Measurements from ENCODE around the gene PARP1.

PARP1 gene

DNA sequence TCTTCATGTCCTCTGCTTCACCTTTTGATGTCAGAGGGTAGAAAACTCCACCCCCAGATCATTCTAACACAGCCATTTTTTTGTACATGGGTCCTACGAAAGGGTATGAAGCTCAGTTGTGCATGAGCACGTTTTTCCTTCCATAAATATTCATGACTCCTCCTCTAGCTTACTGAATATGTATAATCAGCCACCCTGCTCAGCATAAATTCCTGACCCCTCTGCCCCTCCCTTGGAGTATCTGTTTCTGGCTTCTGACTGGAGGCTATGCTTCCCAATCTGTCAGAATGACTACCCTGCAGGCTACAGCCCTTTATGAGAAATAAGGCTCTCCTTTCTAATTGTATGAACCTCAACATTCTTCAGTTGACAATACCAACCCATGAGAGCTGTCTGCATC is 42.8 kb upstream of the PARP1 start:
- TF ChIP-seq, protein P1, sequence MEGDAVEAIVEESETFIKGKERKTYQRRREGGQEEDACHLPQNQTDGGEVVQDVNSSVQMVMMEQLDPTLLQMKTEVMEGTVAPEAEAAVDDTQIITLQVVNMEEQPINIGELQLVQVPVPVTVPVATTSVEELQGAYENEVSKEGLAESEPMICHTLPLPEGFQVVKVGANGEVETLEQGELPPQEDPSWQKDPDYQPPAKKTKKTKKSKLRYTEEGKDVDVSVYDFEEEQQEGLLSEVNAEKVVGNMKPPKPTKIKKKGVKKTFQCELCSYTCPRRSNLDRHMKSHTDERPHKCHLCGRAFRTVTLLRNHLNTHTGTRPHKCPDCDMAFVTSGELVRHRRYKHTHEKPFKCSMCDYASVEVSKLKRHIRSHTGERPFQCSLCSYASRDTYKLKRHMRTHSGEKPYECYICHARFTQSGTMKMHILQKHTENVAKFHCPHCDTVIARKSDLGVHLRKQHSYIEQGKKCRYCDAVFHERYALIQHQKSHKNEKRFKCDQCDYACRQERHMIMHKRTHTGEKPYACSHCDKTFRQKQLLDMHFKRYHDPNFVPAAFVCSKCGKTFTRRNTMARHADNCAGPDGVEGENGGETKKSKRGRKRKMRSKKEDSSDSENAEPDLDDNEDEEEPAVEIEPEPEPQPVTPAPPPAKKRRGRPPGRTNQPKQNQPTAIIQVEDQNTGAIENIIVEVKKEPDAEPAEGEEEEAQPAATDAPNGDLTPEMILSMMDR (IDR thresholded peaks at IDR 0.05): no peak
- no peaks in the 10 kb centered on the region for H3K4me1 ChIP-seq (ENCODE audit: control insufficient read depth in 1 of 2, insufficient read depth in 1 of 2, low read depth in 1 of 2, low read length in 1 of 2)
- H3K27ac ChIP-seq: no peak overlapping the region

DNA sequence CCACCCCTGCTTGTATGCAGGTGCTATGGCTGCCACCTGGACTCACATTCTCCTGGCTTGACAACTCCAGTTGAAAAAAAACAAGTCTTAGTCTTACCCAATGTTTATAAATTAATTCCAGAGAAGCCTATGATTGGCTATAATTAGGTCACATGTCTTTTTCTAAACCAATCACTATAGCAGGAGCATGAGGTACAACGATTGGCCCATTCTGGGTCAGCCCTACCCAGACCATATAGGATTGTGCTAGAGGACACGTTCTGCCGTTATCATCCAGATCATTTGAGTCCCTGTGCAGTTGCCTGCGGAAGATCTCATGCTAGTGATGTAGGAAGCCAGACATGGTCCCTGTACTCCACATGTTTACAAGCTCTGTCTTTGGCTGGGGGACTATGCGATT is 41.9 kb upstream of the PARP1 start:
- TF ChIP-seq, protein P1 (IDR thresholded peaks at IDR 0.05): no peak
- no peak overlapping the region for H3K27ac ChIP-seq
- H3K9me3 ChIP-seq: no peaks in the 10 kb centered on the region
- H3K36me3 ChIP-seq: no peaks in the 10 kb centered on the region
- H3K27me3 ChIP-seq: peaks cover 9% of the 10 kb centered on the region
- H3K4me3 ChIP-seq (ENCODE audit: low read depth in 1 of 2, low read length in 1 of 2): no peak overlapping the region
- no peaks in the 10 kb centered on the region for H3K4me1 ChIP-seq (ENCODE audit: control insufficient read depth in 1 of 2, insufficient read depth in 1 of 2, low read depth in 1 of 2, low read length in 1 of 2)

More for the DNA sequence above, 42.8 kb upstream of the PARP1 start:
- H3K27me3 ChIP-seq: peaks cover under 1% of the 10 kb centered on the region
- H3K4me3 ChIP-seq (ENCODE audit: low read depth in 1 of 2, low read length in 1 of 2): no peak overlapping the region
- no peaks in the 10 kb centered on the region for H3K9me3 ChIP-seq
- no peaks in the 10 kb centered on the region for H3K36me3 ChIP-seq

DNA sequence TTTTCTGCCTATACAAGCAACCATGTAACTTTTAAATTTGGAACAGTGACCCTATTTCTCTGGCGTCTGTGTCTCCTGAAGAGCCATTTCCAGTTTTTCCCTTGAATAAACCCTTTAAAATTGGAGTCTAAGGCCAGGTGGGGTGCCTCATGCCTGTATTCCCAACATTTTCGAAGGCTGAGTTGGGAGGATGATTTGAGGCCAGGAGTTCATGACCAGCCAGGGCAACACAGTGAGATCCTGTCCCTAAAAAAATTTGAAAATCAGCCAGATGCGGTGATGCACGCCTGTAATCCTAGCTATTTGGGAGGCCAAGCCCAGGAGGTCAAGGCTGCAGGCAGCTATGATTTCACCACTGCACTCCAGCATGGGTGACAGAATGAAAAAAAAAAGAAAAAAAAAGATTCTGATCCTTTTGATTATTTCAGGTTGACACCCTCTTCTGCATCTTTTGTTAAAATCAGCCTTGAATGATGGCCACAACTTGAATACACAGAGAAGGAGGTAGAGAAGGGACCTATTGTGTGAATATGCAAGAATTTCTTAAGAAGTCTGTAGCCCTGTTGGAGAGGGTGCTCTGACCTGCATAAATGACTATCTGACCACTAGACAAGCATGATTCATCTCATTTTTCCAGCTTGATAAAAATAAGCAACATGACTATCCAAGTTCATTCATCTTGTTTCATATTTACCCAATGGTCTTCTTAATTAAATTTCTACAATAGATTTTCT is 40.2 kb upstream of the PARP1 start:
- no peaks in the 10 kb centered on the region for H3K36me3 ChIP-seq
- peaks cover 17% of the 10 kb centered on the region for H3K27me3 ChIP-seq
- H3K4me3 ChIP-seq (ENCODE audit: low read depth in 1 of 2, low read length in 1 of 2): no peak overlapping the region
- H3K9me3 ChIP-seq: no peaks in the 10 kb centered on the region
- TF ChIP-seq, protein P1 (IDR thresholded peaks at IDR 0.05): no peak
- no peaks in the 10 kb centered on the region for H3K4me1 ChIP-seq (ENCODE audit: control insufficient read depth in 1 of 2, insufficient read depth in 1 of 2, low read depth in 1 of 2, low read length in 1 of 2)
- no peak overlapping the region for H3K27ac ChIP-seq

DNA sequence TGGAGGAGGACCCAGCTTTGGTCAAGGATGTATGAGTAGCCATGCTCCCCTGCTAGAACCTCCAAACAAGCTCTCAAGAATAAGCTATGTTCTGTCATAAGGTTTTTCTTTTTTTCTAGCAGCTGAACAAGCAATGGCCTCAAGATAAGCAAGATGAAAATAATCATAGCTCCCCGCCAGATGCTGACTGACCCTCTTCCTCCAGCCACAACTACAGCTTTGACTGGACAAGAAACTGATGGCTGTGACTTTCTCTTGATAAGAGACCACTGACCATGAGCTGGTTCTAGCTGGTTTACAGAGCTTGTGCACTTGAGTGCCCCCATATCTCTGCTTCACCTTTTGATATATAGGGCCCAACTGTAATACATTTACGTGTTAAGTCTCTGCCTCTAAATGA is 38.2 kb upstream of the PARP1 start:
- H3K4me1 ChIP-seq (ENCODE audit: control insufficient read depth in 1 of 2, insufficient read depth in 1 of 2, low read depth in 1 of 2, low read length in 1 of 2): no peaks in the 10 kb centered on the region
- H3K27me3 ChIP-seq: peaks cover 17% of the 10 kb centered on the region
- H3K9me3 ChIP-seq: no peaks in the 10 kb centered on the region
- H3K4me3 ChIP-seq (ENCODE audit: low read depth in 1 of 2, low read length in 1 of 2): no peak overlapping the region
- TF ChIP-seq, protein P1 (IDR thresholded peaks at IDR 0.05): no peak
- H3K36me3 ChIP-seq: no peaks in the 10 kb centered on the region
- H3K27ac ChIP-seq: no peak overlapping the region

DNA sequence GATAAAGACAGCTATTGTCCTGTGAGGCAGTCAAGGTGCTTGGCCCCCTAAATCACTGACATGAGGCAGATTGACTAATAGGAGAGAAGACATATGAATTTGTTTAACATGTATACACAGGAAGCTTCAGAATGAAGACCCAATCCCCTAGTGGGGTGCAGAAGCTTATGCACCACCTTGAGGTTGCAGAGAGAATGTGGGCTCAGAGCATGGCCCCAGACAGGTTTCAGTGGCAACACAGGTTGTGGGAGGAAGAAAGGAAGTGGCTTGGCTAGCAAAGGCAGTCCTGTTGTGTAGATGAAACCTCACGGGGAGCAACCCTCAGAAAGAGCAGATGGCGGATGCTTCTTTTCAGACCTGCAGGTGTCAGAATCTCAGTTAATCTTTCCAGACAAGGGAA is 37.0 kb upstream of the PARP1 start:
- Histone ChIP-seq H3K27ac (no peak overlapping the region), H3K27me3 (peaks cover 17% of the 10 kb centered on the region)

More for the DNA sequence above, 37.0 kb upstream of the PARP1 start:
- no peak overlapping the region for H3K4me3 ChIP-seq (ENCODE audit: low read depth in 1 of 2, low read length in 1 of 2)
- H3K36me3 ChIP-seq: no peaks in the 10 kb centered on the region
- H3K4me1 ChIP-seq (ENCODE audit: control insufficient read depth in 1 of 2, insufficient read depth in 1 of 2, low read depth in 1 of 2, low read length in 1 of 2): no peaks in the 10 kb centered on the region
- TF ChIP-seq, protein P1 (IDR thresholded peaks at IDR 0.05): no peak
- no peaks in the 10 kb centered on the region for H3K9me3 ChIP-seq

Data from neutrophil (primary cell).